B cell (primary cell): Measurements from ENCODE around the gene ZSWIM3. TPM values are rescaled to one million over a fixed set of nuclear protein-coding genes. Genes with fewer than 3 reads are reported as not detected.
A peak's percentile ranks its signal among the peaks of the same experiment; 100 is the strongest.

ENCODE experiments used
- ATAC-seq: fragments of 200-7000 bp; cut with Tn5 transposase; one replicate; pipeline ENCODE4 v1.10.0; 2021; ENCODE audit warnings: low read depth, mild to moderate bottlenecking, moderate number of reproducible peaks, moderate library complexity
- CTCF ChIA-PET: fragments of 350-600 bp; sonication (Branson Sonifier 250); formaldehyde crosslinking; loops from one replicate; lab custom pipeline; 2021; ENCODE audit warnings: antibody characterized with exemption, inconsistent platforms; lab: Charles Lee
- POLR2A ChIA-PET: fragments of 350-600 bp; sonication (Branson Sonifier 250); formaldehyde crosslinking; loops from one replicate; lab custom pipeline; 2021; ENCODE audit warnings: antibody characterized with exemption; lab: Charles Lee
- DNase-seq: peaks from one replicate; pipeline ENCODE4 v3.0.0; 2013
- H2AFZ ChIP-seq: 2 replicates; pipeline ENCODE4 v1.6.1; 2012; ENCODE audit warnings: mild to moderate bottlenecking, low read depth, low read length; ENCODE audit not compliant: insufficient read depth, poor library complexity, severe bottlenecking
- H3K27ac ChIP-seq, 2 donors: 1 replicate in 1 of 2; 2 replicates in 1 of 2; pipeline ENCODE4 v1.5.1; 2012 to 2013; ENCODE audit warnings: low read length in 2 of 2, mild to moderate bottlenecking in 2 of 2, moderate library complexity in 1 of 2
- H3K27me3 ChIP-seq, 4 experiments: fragments of 200-600 bp in 1 of 4; sonication (generic) in 1 of 4; replicated peaks in 1 of 4; 1 replicate in 2 of 4; 2 replicates in 2 of 4; pipeline versions ENCODE4 v1.6.1 to v1.7.0; 2013 to 2016; ENCODE audit warnings: low read length in 3 of 4, mild to moderate bottlenecking in 2 of 4, mixed read lengths in 1 of 4, moderate library complexity in 1 of 4; ENCODE audit not compliant: insufficient read depth in 4 of 4, control insufficient read depth in 3 of 4; ENCODE audit errors: control extremely low read depth in 1 of 4
- H3K36me3 ChIP-seq, 2 experiments: replicated peaks in 1 of 2; 1 replicate in 1 of 2; 2 replicates in 1 of 2; pipeline versions ENCODE4 v1.6.1 to v1.7.1; 2013; ENCODE audit warnings: low read length in 1 of 2; ENCODE audit not compliant: insufficient read depth in 2 of 2, control insufficient read depth in 1 of 2; ENCODE audit errors: control extremely low read depth in 1 of 2, extremely low read depth in 1 of 2
- H3K4me1 ChIP-seq, 2 donors: fragments of 200-600 bp in 1 of 2; sonication (generic) in 1 of 2; 1 replicate in 1 of 2; 2 replicates in 1 of 2; pipeline versions ENCODE4 v1.5.1 to v1.6.1; 2013 to 2017; ENCODE audit warnings: low read length in 2 of 2; ENCODE audit not compliant: control insufficient read depth in 2 of 2, insufficient read depth in 2 of 2
- H3K4me2 ChIP-seq: replicated peaks from 2 replicates; pipeline ENCODE3; 2012; ENCODE audit warnings: mild to moderate bottlenecking, low read depth, low read length; ENCODE audit not compliant: poor library complexity, severe bottlenecking
- H3K4me3 ChIP-seq, 5 experiments: fragments of 200-600 bp in 1 of 5; sonication (generic) in 1 of 5; 1 replicate in 3 of 5; 2 replicates in 2 of 5; pipeline versions ENCODE4 v1.5.1 to v1.7.0; 2011 to 2016; ENCODE audit warnings: low read length in 4 of 5, mild to moderate bottlenecking in 4 of 5, low read depth in 2 of 5, control low read depth in 1 of 5, moderate library complexity in 1 of 5; ENCODE audit not compliant: insufficient read depth in 1 of 5; ENCODE audit errors: control extremely low read depth in 1 of 5, extremely low read depth in 1 of 5
- H3K79me2 ChIP-seq: fragments of 200-600 bp; sonication (generic); one replicate; pipeline ENCODE4 v1.6.0; 2016; ENCODE audit warnings: low read length; ENCODE audit not compliant: control insufficient read depth, insufficient read depth
- H3K9ac ChIP-seq: fragments of 200-600 bp; sonication (generic); 2 replicates; pipeline ENCODE4 v1.6.1; 2017; ENCODE audit warnings: mild to moderate bottlenecking, low read length, moderate library complexity
- H3K9me3 ChIP-seq, 3 donors: one replicate each; pipeline versions ENCODE4 v1.6.1 to v1.7.1; 2013; ENCODE audit warnings: low read length in 2 of 3; ENCODE audit not compliant: control insufficient read depth in 2 of 3, insufficient read depth in 1 of 3; ENCODE audit errors: control extremely low read depth in 1 of 3
- H4K20me1 ChIP-seq: 2 replicates; pipeline ENCODE4 v1.6.0; 2012; ENCODE audit warnings: mild to moderate bottlenecking, low read length; ENCODE audit not compliant: insufficient read depth, control insufficient read depth, poor library complexity, severe bottlenecking
- H3K27ac Mint-ChIP-seq: one replicate; pipeline ENCODE4 v1.8.0; 2021; ENCODE audit warnings: mixed read lengths
- H3K27me3 Mint-ChIP-seq: one replicate; pipeline ENCODE4 v1.8.0; 2021; ENCODE audit warnings: mixed read lengths
- H3K4me1 Mint-ChIP-seq: one replicate; pipeline ENCODE4 v1.8.0; 2021; ENCODE audit warnings: mixed read lengths
- H3K4me3 Mint-ChIP-seq: one replicate; pipeline ENCODE4 v1.8.0; 2021; ENCODE audit warnings: mixed read lengths
- H3K9me3 Mint-ChIP-seq: one replicate; pipeline ENCODE4 v1.8.0; 2022; ENCODE audit warnings: mixed read lengths; ENCODE audit not compliant: insufficient read depth
- CTCF ChIP-seq: fragments of 200-600 bp; IDR thresholded peaks from one replicate; pipeline ENCODE4 v1.8.0; 2022; ENCODE audit warnings: antibody characterized with exemption, mild to moderate bottlenecking
- EZH2 ChIP-seq: IDR thresholded peaks from 2 replicates; pipeline ENCODE4 v1.6.1; 2012; ENCODE audit warnings: borderline replicate concordance, low read depth, mild to moderate bottlenecking, moderate library complexity, low read length; ENCODE audit not compliant: insufficient read depth, poor library complexity, severe bottlenecking
- WGBS: methylation state at CpG from one replicate; pipeline ENCODE4 v1.1.5; 2013; ENCODE audit warnings: missing lambda C conversion rate; ENCODE audit not compliant: insufficient coverage; 5-methylcytosine and 5-hydroxymethylcytosine counted together
- intact Hi-C: fragments of 100-400 bp; cut with micrococcal nuclease; formaldehyde crosslinking; loops from one replicate; pipeline ENCODE4 v1.10.0; 2022
- polyA plus RNA-seq: library from polyadenylated mRNA; depleted of rRNA; stranded (reverse); fragments of >200 nt; gene quantifications from 2 replicates; pipeline ENCODE4 v1.2.3, GENCODE V29; 2012
- total RNA-seq, 2 donors: library from RNA; stranded (reverse); fragments of 120-200 nt in 1 of 2; gene quantifications; 1 replicate in 1 of 2; 2 replicates in 1 of 2; pipeline versions ENCODE4 v1.2.3 to v1.2.4, GENCODE V29; 2013 to 2022

The ZSWIM3 gene
- total and polyA plus RNA-seq, 2 donors (not counting 1 experiment from before 2014, with no cell fraction given), result 4.0 to 7.1 TPM

- Histone ChIP-seq H4K20me1 (no peaks in the 10 kb centered on the region), H2AFZ (peak overlapping the region; percentile 90), H3K9me3 (peaks cover 0 to 3% (median 0%) of the 10 kb centered on the region in 3 donors), H3K79me2 (peaks cover 76% of the 10 kb centered on the region), H3K9ac (peak overlapping the region; percentile 78), H3K27me3 (no peaks in the 10 kb centered on the region), H3K36me3 (peaks cover 0 to 20% of the 10 kb centered on the region in 2 experiments), H3K4me1 (peaks cover 18 to 29% of the 10 kb centered on the region in 2 donors), H3K4me2 (peak overlapping the region; percentile 90), H3K27ac (peak overlapping the region; percentile 88), H3K4me3 (peak overlapping the region; percentile 69 to 94 (median 81))
- TF ChIP-seq CTCF, result no peak
- no peak for TF ChIP-seq EZH2
- H3K9me3 Mint-ChIP-seq, result no peaks in the 10 kb centered on the region
- peak overlapping the region; percentile 93 for H3K4me3 Mint-ChIP-seq
- ChIA-PET POLR2A (interaction anchor here (0.6 to 1.6 kb wide), 5 partner anchors 16 to 451 kb away, joined by 3 to 5 read pairs (median 4); partner anchors contain the start of genes CTSA, NEURL2 and PCIF1), CTCF (no interaction called here)
- 38% methylated on average over 1 of the region's 13 CpGs for WGBS
- H3K4me1 Mint-ChIP-seq, result peaks cover 38% of the 10 kb centered on the region
- no peak for DNase-seq
- intact Hi-C loops, result loop anchor here (1.0 kb wide), 7 partner anchors 23 to 113 kb away; partner anchors contain the start of genes CTSA, DNTTIP1, NEURL2 and UBE2C
- no peaks in the 10 kb centered on the region for H3K27me3 Mint-ChIP-seq
- peak overlapping the region; percentile 96 for H3K27ac Mint-ChIP-seq
- ATAC-seq, result peak; percentile 4
Observed at GRCh38 chr20:45857882-45858216, 435 bp downstream of the ZSWIM3 start.

- Mint-ChIP-seq H3K9me3 (no peaks in the 10 kb centered on the region), H3K27me3 (no peaks in the 10 kb centered on the region), H3K4me3 (no peak overlapping the region), H3K4me1 (peaks cover 34% of the 10 kb centered on the region), H3K27ac (no peak overlapping the region)
- Histone ChIP-seq H3K4me1 (peaks cover 18 to 26% of the 10 kb centered on the region in 2 donors), H3K27ac (no peak overlapping the region), H3K4me2 (no peak overlapping the region), H3K36me3 (peaks cover 0 to 3% of the 10 kb centered on the region in 2 experiments), H3K9ac (no peak overlapping the region), H2AFZ (no peak overlapping the region), H4K20me1 (no peaks in the 10 kb centered on the region), H3K9me3 (peaks cover 0 to 3% (median 0%) of the 10 kb centered on the region in 3 donors), H3K27me3 (no peaks in the 10 kb centered on the region), H3K4me3 (no peak overlapping the region), H3K79me2 (peaks cover 63% of the 10 kb centered on the region)
- POLR2A ChIA-PET, result no interaction called here
- intact Hi-C loops, result no loop called here
- DNase-seq (no peak), ATAC-seq (no peak)
- CTCF ChIA-PET, result no interaction called here
- TF ChIP-seq EZH2 (no peak), CTCF (no peak)
- 100% methylated on average over 5 of the region's 5 CpGs for WGBS
Observed at GRCh38 chr20:45859916-45860315, 2.5 kb downstream of the ZSWIM3 start.
